Astrocyte (in vitro differentiated cells and primary cell): Measurements from ENCODE around the gene MYO9A. TPM values are rescaled to one million over a fixed set of nuclear protein-coding genes. Genes with fewer than 3 reads are reported as not detected.

Source experiments
- DNase-seq: peaks from one replicate; pipeline ENCODE4 v3.0.0-alpha.2; 2010; ENCODE audit warnings: low read depth
- FAIRE-seq: peaks from 2 replicates; lab custom pipeline; 2011; peaks lifted over from hg19 to GRCh38; lab: Jason Lieb, UNC
- H2AFZ ChIP-seq: 2 replicates; pipeline ENCODE4 v1.6.0; 2012; ENCODE audit warnings: low read depth, low read length, inconsistent platforms
- H3K27ac ChIP-seq: 2 replicates; pipeline ENCODE4 v1.5.1; 2011; ENCODE audit warnings: low read depth, low read length, inconsistent platforms
- H3K27me3 ChIP-seq: 2 replicates; pipeline ENCODE4 v1.6.0; 2011; ENCODE audit warnings: low read length, inconsistent platforms; ENCODE audit not compliant: insufficient read depth
- H3K36me3 ChIP-seq: 2 replicates; pipeline ENCODE4 v1.5.1; 2011; ENCODE audit warnings: low read length, inconsistent platforms; ENCODE audit not compliant: insufficient read depth
- H3K4me1 ChIP-seq: 2 replicates; pipeline ENCODE4 v1.5.1; 2011; ENCODE audit warnings: low read length, inconsistent platforms; ENCODE audit not compliant: insufficient read depth
- H3K4me2 ChIP-seq: 2 replicates; pipeline ENCODE4 v1.6.0; 2012; ENCODE audit warnings: low read length, inconsistent platforms
- H3K4me3 ChIP-seq: 2 replicates; pipeline ENCODE4 v1.5.1; 2011; ENCODE audit warnings: low read depth, mild to moderate bottlenecking, low read length, inconsistent platforms; ENCODE audit not compliant: insufficient read depth
- H3K79me2 ChIP-seq: 2 replicates; pipeline ENCODE4 v1.6.0; 2012; ENCODE audit warnings: mild to moderate bottlenecking, low read length, inconsistent platforms; ENCODE audit not compliant: insufficient read depth
- H3K9ac ChIP-seq: 2 replicates; pipeline ENCODE4 v1.6.0; 2012; ENCODE audit warnings: mild to moderate bottlenecking, low read length, inconsistent platforms
- H3K9me3 ChIP-seq: 2 replicates; pipeline ENCODE4 v1.5.1; 2012; ENCODE audit warnings: low read depth, mild to moderate bottlenecking, low read length, inconsistent platforms; ENCODE audit not compliant: insufficient read depth
- H4K20me1 ChIP-seq: 2 replicates; pipeline ENCODE4 v1.6.0; 2012; ENCODE audit warnings: low read length, inconsistent platforms; ENCODE audit not compliant: insufficient read depth
- H3K27ac Mint-ChIP-seq: one replicate; pipeline ENCODE4 v1.8.0; 2021; ENCODE audit warnings: mild to moderate bottlenecking, mixed read lengths; ENCODE audit not compliant: unreplicated experiment
- H3K27me3 Mint-ChIP-seq: one replicate; pipeline ENCODE4 v1.8.0; 2021; ENCODE audit warnings: low read depth, mixed read lengths; ENCODE audit not compliant: unreplicated experiment
- H3K36me3 Mint-ChIP-seq: one replicate; pipeline ENCODE4 v1.8.0; 2021; ENCODE audit warnings: low read depth, mixed read lengths; ENCODE audit not compliant: unreplicated experiment
- H3K4me1 Mint-ChIP-seq: one replicate; pipeline ENCODE4 v1.8.0; 2021; ENCODE audit warnings: low read depth, mixed read lengths; ENCODE audit not compliant: unreplicated experiment
- H3K4me3 Mint-ChIP-seq: one replicate; pipeline ENCODE4 v1.8.0; 2021; ENCODE audit warnings: mild to moderate bottlenecking, moderate library complexity, mixed read lengths; ENCODE audit not compliant: unreplicated experiment
- H3K9me3 Mint-ChIP-seq: one replicate; pipeline ENCODE4 v1.8.0; 2021; ENCODE audit warnings: mild to moderate bottlenecking, mixed read lengths; ENCODE audit not compliant: unreplicated experiment
- CTCF ChIP-seq: IDR thresholded peaks from 2 replicates; pipeline ENCODE4 v1.5.1; 2011; ENCODE audit warnings: low read depth, mild to moderate bottlenecking, inconsistent platforms, low read length, moderate library complexity; ENCODE audit not compliant: insufficient read depth
- EZH2 ChIP-seq: IDR thresholded peaks from 2 replicates; pipeline ENCODE4 v1.6.1; 2012; ENCODE audit warnings: mild to moderate bottlenecking, low read length, inconsistent platforms; ENCODE audit not compliant: insufficient read depth
- total RNA-seq: library from RNA; stranded (reverse); gene quantifications from 2 replicates; pipeline ENCODE4 v1.2.1, GENCODE V29; 2021

The MYO9A gene
- total RNA-seq, 1 donor from 2014 or later = 26.4 TPM

GRCh38 chr15:71781965-71782265, 336.0 kb downstream of the MYO9A start:
- TF ChIP-seq CTCF (no peak), EZH2 (no peak)
- no peak overlapping the region for H3K4me3 Mint-ChIP-seq
- Histone ChIP-seq H3K4me2 (no peak overlapping the region), H2AFZ (no peak overlapping the region), H3K4me1 (peaks cover 16% of the 10 kb centered on the region), H3K79me2 (no peaks in the 10 kb centered on the region), H3K9ac (no peak overlapping the region), H4K20me1 (no peaks in the 10 kb centered on the region), H3K27ac (no peak overlapping the region), H3K4me3 (no peak overlapping the region), H3K9me3 (no peaks in the 10 kb centered on the region), H3K27me3 (no peaks in the 10 kb centered on the region), H3K36me3 (no peaks in the 10 kb centered on the region)
- H3K27ac Mint-ChIP-seq = no peak overlapping the region
- no peaks in the 10 kb centered on the region for H3K27me3 Mint-ChIP-seq
- no peak for FAIRE-seq
- no peaks in the 10 kb centered on the region for H3K36me3 Mint-ChIP-seq
- peaks cover 23% of the 10 kb centered on the region for H3K4me1 Mint-ChIP-seq
- no peaks in the 10 kb centered on the region for H3K9me3 Mint-ChIP-seq
- DNase-seq = no peak

- peaks cover 16% of the 10 kb centered on the region for H3K4me1 ChIP-seq
- no peaks in the 10 kb centered on the region for H3K27me3 Mint-ChIP-seq
- H3K79me2 ChIP-seq = no peaks in the 10 kb centered on the region
- H3K27ac ChIP-seq = no peak overlapping the region
- peak overlapping the region; percentile 28 for H3K4me3 Mint-ChIP-seq
- H3K4me2 ChIP-seq = peak overlapping the region; percentile 56
- H2AFZ ChIP-seq = no peak overlapping the region
- H3K9ac ChIP-seq = peak overlapping the region; percentile 5
- FAIRE-seq (no peak), DNase-seq (peak; percentile 56)
- no peaks in the 10 kb centered on the region for H3K9me3 ChIP-seq
- H3K9me3 Mint-ChIP-seq = no peaks in the 10 kb centered on the region
- H3K27me3 ChIP-seq = no peaks in the 10 kb centered on the region
- no peaks in the 10 kb centered on the region for H4K20me1 ChIP-seq
- H3K4me1 Mint-ChIP-seq = peaks cover 24% of the 10 kb centered on the region
- H3K4me3 ChIP-seq = no peak overlapping the region
- TF ChIP-seq CTCF = no peak
- H3K36me3 ChIP-seq = no peaks in the 10 kb centered on the region
- H3K27ac Mint-ChIP-seq = peak overlapping the region; percentile 83
- no peaks in the 10 kb centered on the region for H3K36me3 Mint-ChIP-seq
These were observed 336.6 kb downstream of the MYO9A start for GRCh38 chr15:71781179-71781964.
